Measurements from ENCODE around the gene SLC1A4.

The SLC1A4 gene

DNA sequence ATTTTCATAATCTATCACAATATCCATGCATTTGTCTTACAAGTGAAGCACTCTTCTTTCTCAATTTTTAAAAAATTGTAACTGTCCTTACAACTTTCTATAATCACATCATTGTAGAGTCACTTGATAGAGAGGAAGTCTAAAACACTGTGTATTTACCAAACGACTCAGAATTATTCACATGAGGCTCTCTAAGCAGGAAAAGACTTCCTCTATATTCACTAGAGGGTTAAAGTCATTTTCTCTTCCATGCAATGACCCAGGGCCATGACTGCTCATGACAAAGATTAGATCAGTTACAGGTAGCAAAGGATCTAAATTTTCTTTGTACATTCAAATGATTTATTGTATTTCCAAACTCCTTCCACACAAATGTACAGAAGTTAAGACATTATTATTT, 9.0 kb upstream of the SLC1A4 start:
- no peak overlapping the region for H3K4me3 ChIP-seq (ENCODE audit: low read depth, low read length)
- H3K27ac ChIP-seq (ENCODE audit: extremely low read depth, low read depth, low read length) = no peak overlapping the region
- no peaks in the 10 kb centered on the region for H3K36me3 ChIP-seq (ENCODE audit: control insufficient read depth in 2 of 2, insufficient read depth in 1 of 2, low read length in 2 of 2)
- no peaks in the 10 kb centered on the region for H3K4me1 ChIP-seq (ENCODE audit: control insufficient read depth, insufficient read depth, low read length)
- TF ChIP-seq ZNF76 (tag by site-specific recombination; IDR thresholded peaks at IDR 0.05; ENCODE audit: borderline replicate concordance, low read depth) (no peak), FEZF1 (tag by site-specific recombination; IDR thresholded peaks at IDR 0.05) (no peak), ZNF610 (tag by site-specific recombination; IDR thresholded peaks at IDR 0.05; ENCODE audit: borderline replicate concordance) (no peak), KLF9 (tag by site-specific recombination; IDR thresholded peaks at IDR 0.05; ENCODE audit: low read depth) (no peak), GLI4 (tag by site-specific recombination; IDR thresholded peaks at IDR 0.05) (no peak)
- TF ChIP-seq, protein P1, sequence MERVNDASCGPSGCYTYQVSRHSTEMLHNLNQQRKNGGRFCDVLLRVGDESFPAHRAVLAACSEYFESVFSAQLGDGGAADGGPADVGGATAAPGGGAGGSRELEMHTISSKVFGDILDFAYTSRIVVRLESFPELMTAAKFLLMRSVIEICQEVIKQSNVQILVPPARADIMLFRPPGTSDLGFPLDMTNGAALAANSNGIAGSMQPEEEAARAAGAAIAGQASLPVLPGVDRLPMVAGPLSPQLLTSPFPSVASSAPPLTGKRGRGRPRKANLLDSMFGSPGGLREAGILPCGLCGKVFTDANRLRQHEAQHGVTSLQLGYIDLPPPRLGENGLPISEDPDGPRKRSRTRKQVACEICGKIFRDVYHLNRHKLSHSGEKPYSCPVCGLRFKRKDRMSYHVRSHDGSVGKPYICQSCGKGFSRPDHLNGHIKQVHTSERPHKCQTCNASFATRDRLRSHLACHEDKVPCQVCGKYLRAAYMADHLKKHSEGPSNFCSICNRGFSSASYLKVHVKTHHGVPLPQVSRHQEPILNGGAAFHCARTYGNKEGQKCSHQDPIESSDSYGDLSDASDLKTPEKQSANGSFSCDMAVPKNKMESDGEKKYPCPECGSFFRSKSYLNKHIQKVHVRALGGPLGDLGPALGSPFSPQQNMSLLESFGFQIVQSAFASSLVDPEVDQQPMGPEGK (tag by site-specific recombination; IDR thresholded peaks at IDR 0.05) = no peak
- TF ChIP-seq, protein P2, sequence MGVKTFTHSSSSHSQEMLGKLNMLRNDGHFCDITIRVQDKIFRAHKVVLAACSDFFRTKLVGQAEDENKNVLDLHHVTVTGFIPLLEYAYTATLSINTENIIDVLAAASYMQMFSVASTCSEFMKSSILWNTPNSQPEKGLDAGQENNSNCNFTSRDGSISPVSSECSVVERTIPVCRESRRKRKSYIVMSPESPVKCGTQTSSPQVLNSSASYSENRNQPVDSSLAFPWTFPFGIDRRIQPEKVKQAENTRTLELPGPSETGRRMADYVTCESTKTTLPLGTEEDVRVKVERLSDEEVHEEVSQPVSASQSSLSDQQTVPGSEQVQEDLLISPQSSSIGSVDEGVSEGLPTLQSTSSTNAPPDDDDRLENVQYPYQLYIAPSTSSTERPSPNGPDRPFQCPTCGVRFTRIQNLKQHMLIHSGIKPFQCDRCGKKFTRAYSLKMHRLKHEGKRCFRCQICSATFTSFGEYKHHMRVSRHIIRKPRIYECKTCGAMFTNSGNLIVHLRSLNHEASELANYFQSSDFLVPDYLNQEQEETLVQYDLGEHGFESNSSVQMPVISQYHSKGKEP (tag by site-specific recombination; IDR thresholded peaks at IDR 0.05) = no peak
- POLR2A ChIA-PET = interaction anchor here (0.7 to 1.2 kb wide), 2 partner anchors 8 to 11 kb away, joined by 3 to 4 read pairs; no protein-coding TSS in a partner anchor
- H3K9me3 ChIP-seq (ENCODE audit: control insufficient read depth, insufficient read depth, low read depth, low read length) = no peaks in the 10 kb centered on the region
- CTCF ChIA-PET = interaction anchor here (0.7 kb wide), 1 partner anchor 1910 kb away, joined by 3 read pairs; no protein-coding TSS in a partner anchor

DNA sequence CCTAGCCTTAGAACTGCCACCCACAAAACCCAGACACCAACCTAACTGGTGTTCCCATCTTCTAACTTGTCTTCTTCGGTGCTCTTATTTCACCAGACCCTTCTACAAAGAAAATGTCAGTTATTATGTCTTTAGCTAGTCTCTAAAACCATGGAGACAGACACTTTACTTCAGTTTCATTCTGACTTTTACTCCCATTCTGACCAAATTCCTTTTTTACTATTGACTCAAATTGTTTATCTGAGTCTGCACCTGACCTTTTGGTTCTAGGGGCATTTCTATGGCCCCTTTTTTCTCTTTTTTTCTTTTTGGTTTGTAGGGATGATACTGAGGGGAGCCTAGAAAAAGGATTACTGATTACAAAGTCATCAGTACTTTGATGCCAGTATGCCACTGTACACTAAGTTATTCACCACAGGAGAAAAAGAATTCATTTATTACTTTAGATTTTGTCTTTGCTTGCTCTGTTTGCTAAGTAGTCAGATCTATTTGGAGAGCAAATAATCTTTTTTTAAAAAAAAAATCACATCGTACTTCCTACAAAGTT, 6.8 kb upstream of the SLC1A4 start:
- Histone ChIP-seq H3K27ac (ENCODE audit: extremely low read depth, low read depth, low read length) (no peak overlapping the region), H3K9me3 (ENCODE audit: control insufficient read depth, insufficient read depth, low read depth, low read length) (no peaks in the 10 kb centered on the region), H3K4me1 (ENCODE audit: control insufficient read depth, insufficient read depth, low read length) (no peaks in the 10 kb centered on the region), H3K4me3 (ENCODE audit: low read depth, low read length) (no peak overlapping the region), H3K36me3 (ENCODE audit: control insufficient read depth in 2 of 2, insufficient read depth in 1 of 2, low read length in 2 of 2) (no peaks in the 10 kb centered on the region)
- no peak for TF ChIP-seq HOXD13 (CRISPR knock-in tag; IDR thresholded peaks at IDR 0.05; ENCODE audit: borderline replicate concordance)
- no peak for TF ChIP-seq KLF1 (tag by site-specific recombination; IDR thresholded peaks at IDR 0.05)
- no peak for TF ChIP-seq ZNF664 (tag by site-specific recombination; IDR thresholded peaks at IDR 0.05)
- no peak for TF ChIP-seq MZF1 (tag by site-specific recombination; IDR thresholded peaks at IDR 0.05; ENCODE audit: borderline replicate concordance)
- no peak for TF ChIP-seq GLIS1 (tag by site-specific recombination; IDR thresholded peaks at IDR 0.05)
- TF ChIP-seq ZNF350 (tag by site-specific recombination; IDR thresholded peaks at IDR 0.05) = no peak
- TF ChIP-seq ZNF155 (tag by site-specific recombination; IDR thresholded peaks at IDR 0.05) = no peak
- no peak for TF ChIP-seq ZNF114 (tag by site-specific recombination; IDR thresholded peaks at IDR 0.05)
- no peak for TF ChIP-seq ZNF48 (tag by site-specific recombination; IDR thresholded peaks at IDR 0.05)
- TF ChIP-seq, protein P3, sequence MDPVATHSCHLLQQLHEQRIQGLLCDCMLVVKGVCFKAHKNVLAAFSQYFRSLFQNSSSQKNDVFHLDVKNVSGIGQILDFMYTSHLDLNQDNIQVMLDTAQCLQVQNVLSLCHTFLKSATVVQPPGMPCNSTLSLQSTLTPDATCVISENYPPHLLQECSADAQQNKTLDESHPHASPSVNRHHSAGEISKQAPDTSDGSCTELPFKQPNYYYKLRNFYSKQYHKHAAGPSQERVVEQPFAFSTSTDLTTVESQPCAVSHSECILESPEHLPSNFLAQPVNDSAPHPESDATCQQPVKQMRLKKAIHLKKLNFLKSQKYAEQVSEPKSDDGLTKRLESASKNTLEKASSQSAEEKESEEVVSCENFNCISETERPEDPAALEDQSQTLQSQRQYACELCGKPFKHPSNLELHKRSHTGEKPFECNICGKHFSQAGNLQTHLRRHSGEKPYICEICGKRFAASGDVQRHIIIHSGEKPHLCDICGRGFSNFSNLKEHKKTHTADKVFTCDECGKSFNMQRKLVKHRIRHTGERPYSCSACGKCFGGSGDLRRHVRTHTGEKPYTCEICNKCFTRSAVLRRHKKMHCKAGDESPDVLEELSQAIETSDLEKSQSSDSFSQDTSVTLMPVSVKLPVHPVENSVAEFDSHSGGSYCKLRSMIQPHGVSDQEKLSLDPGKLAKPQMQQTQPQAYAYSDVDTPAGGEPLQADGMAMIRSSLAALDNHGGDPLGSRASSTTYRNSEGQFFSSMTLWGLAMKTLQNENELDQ (tag by site-specific recombination; IDR thresholded peaks at IDR 0.05; ENCODE audit: low read depth) = no peak
- TF ChIP-seq ZNF624 (tag by site-specific recombination; IDR thresholded peaks at IDR 0.05) = no peak
- ChIA-PET POLR2A (no interaction called here), CTCF (interaction anchor here (0.6 kb wide), 1 partner anchor 72 kb away, joined by 3 read pairs; no protein-coding TSS in a partner anchor)

Data from HEK293 (cell line).